T1000 (cell line): ENCODE results near the gene RET.

Source experiments
- DNase-seq: peaks from one replicate; lab custom pipeline; 2025; ENCODE audit warnings: mixed read lengths; lab: John Stamatoyannopoulos, UW

Gene RET

DNA sequence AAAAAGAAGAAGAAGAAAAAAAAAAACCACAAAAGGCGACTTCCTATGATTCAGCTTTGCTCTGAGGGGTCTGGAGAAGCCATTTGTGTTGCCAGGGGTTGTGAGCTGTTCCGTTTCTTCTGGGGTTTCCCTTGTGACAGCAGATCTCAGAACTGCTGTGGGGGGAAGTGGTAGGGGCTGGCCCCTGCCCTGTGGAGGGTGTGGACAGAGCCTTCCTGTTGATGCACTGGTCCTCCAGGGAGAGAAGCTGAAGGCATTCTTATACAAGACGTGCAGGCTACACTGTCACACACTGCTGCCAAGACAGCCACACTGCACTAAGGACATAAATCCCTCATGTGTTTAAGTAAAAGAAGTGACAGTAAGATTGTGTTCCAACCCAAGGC is 44.1 kb downstream of the RET start:
- DNase-seq = no peak

GRCh38 chr10:43121444-43121843 is 44.6 kb downstream of the RET start:
- DNase-seq = no peak

- DNase-seq = no peak
These were observed 45.2 kb downstream of the RET start for GRCh38 chr10:43122096-43122495.

DNA sequence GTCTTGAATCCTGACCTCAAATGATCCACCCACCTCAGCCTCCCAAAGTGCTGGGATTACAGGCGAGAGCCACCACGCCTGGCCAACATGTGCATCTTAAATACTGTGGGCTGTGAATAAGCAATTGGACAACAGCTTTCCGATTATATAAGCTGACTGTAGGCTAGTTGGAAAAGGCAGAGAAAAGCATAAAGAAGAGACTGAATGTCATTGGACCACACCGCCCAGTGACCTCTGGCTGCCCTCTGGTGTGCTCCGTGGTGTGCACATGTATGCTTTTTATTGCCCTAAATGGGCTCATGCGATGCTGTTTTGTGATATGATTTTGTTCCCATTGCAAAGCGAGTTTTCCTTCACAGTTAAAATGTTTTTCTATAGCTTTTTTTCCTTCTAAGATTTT is 46.0 kb downstream of the RET start:
- DNase-seq = no peak

DNA sequence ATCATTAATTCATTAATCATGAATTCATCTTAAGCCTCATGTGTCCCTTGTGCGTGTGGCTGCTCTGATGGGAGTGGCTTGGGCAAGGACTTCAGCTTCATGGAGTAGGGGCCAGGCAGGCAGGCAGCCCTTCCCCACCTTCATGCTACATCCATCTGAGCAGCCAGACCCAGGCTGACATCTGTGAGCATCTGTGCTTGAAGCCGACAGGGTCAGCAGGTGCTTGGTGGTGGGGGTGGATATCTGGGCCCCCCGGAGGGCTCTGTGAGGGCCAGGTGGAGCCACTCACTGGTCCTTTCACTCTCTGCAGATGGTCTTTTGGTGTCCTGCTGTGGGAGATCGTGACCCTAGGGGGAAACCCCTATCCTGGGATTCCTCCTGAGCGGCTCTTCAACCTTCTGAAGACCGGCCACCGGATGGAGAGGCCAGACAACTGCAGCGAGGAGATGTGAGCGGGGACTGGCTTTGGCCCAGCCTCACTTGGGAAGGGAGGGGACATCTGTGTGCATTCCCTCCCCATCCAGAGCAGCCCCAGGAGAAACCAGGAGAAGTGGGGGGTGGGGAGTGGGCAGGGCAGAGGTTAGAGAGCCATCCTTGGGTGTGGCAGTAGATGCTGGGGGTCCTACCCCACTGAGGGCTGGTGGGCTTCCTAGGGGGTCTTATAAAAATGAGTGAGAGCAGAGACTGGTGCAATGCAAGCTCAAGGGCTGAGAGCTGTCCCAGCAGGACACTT is 46.7 kb downstream of the RET start:
- no peak for DNase-seq

- no peak for DNase-seq
These were observed 47.2 kb downstream of the RET start for GRCh38 chr10:43124094-43124521.

DNA sequence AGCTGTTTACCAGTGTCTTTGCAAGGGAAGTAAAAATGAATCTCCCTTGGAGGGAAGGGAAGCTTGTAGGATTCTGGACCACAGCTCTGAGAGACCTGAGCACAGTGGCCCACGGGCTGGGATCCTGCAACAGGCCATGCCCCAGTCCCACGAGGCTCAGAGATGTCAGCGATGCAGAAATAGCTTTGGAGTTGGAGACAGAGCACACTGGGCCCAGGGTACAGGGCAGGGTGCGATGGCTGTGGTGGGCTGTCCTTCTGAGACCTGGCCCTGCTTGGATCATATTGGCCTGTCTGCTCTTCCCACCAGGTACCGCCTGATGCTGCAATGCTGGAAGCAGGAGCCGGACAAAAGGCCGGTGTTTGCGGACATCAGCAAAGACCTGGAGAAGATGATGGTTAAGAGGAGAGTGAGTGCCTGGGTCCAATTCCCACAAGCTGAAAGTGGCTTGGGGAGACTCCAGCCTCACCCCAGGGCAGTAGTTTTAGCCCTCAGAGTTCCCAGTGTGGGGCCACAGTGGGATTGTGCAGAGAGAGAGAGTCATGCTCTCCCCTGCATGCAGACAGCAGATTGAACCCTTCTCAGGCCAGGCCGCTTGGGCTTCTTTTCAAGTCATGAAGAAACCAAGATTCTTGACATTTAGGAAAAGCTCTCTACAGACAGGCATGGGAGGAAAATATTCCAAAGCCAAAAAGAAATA is 47.9 kb downstream of the RET start:
- DNase-seq = no peak

GRCh38 chr10:43125274-43125845 is 48.5 kb downstream of the RET start:
- DNase-seq = no peak

GRCh38 chr10:43125881-43126731 is 49.2 kb downstream of the RET start:
- DNase-seq = no peak

- DNase-seq = no peak
These were observed 50.0 kb downstream of the RET start for GRCh38 chr10:43126759-43127424.

GRCh38 chr10:43127442-43127841 is 50.6 kb downstream of the RET start:
- no peak for DNase-seq

DNA sequence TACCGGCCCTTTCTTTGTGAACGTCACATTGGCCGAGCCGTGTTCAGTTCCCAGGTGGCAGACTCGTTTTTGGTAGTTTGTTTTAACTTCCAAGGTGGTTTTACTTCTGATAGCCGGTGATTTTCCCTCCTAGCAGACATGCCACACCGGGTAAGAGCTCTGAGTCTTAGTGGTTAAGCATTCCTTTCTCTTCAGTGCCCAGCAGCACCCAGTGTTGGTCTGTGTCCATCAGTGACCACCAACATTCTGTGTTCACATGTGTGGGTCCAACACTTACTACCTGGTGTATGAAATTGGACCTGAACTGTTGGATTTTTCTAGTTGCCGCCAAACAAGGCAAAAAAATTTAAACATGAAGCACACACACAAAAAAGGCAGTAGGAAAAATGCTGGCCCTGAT is 51.5 kb downstream of the RET start:
- no peak for DNase-seq

- DNase-seq = peak; percentile 18
These were observed 52.3 kb downstream of the RET start for GRCh38 chr10:43128958-43129706.

DNA sequence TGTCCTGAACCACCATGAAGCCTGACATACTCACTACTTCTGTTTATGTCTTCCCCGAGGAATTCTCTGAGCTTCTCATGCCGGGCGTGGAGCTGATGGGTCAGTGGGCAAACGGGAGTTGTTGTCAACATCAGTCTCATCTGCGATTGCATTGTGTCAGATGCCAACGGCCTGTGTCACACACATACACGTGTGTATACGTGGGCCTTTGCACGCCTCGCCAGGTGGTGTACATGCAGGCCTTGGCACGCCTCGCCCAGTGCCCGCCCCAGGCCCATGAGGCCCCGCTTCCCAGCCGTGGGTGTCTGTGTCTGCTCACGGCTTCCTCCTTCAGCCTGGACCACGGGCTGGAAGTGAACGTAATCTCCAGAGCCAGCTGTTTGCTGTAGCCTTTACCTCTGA is 53.9 kb downstream of the RET start:
- no peak for DNase-seq

DNA sequence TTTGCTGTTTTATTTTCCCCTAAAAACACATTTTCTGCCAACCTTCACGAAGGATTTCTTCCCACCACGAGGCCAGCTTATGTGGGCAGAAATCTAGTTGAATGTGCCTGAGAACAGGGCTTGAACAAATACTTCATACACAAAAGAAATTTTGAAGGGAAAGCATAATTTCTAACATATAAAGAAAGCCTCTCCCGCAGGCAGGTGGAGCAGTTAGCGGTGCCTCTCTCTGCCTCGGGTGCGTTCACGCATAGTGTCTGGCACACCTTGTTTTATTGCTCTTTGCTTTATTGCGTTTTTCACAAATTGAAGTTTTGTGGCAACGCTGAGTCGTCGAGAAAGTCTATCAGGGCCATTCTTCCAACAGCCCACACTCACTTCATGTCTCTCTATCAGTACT is 54.4 kb downstream of the RET start:
- DNase-seq = no peak

- DNase-seq = no peak
These were observed 55.0 kb downstream of the RET start for GRCh38 chr10:43131906-43132305.

DNA sequence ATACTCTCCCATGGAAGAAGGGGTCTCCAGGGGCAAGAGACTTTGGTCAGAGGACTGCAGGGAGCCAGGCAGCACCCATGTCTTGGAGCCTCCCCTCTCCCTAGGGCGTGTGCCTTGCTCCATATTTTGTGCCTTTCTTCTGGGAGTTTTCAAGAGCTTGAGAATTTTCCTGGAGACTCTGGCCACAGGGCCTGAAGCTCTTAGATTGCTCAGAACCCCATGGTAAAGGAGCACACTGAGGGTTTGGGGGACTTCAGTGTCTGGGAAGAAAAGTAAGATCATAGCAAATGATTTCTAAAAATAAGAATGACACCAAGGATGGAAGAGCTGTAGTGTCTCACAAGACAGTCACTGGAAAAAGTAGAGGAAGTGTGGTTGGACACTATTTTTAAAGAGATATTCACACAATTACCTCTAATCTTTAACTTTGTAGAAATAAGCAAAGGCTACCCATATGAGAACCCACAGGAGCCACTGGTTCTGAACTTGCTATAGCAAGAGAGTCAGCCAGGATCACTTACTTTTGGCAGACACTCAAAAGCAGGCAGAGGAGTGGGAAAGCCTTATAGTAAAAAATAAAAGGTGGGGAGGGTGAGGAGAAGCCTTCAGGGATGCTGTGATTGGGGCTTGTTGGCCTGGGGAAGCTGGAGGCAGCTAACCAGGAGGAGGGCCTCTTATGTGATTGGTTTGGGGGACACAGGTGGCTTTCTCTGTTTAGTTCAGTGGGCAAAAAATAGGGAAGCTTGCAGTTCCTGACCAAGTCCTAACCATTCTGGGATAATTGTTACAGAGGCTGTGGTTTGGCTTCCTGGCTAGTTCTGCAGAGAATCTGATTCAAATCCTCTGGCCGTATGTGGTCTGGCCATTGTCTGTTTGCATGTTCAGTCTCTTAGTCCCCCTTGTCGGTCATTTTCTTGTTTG is 56.3 kb downstream of the RET start:
- no peak for DNase-seq

DNA sequence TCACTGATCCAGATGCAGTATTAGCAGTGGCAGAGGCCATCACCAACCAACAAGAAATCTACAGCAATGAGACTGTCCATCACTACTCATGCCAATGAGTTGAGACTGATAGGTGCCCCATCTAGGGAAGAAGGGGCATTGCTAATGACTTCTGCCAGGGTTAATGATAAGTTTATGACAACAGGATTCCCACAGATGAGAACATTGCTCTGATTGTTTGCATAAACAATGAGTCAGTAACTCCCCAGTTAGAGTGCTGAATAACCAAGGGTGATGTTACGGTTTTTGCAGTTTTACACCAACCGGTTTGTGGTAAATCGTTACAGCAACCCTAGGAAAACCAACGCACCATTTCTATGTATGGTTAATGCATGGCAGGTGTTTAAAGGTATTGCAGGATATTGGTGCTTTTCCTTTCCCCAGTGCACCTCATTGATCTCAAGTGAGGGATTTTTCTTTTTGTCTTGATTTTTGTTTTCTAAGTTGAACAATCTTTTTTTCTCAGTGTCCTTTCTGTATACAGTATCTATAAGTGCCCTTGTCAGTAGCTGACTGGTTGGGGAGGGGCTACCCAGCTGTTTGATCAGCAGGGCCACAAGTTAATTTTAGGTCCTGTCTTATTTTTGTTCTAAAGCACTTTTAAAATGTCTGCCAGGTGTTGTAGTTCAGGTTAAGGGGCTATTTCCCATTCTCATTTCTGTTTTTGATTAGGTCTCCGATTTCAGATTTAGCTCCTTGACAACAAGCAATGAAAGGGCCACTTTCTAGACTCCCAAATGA is 57.4 kb downstream of the RET start:
- DNase-seq = no peak

DNA sequence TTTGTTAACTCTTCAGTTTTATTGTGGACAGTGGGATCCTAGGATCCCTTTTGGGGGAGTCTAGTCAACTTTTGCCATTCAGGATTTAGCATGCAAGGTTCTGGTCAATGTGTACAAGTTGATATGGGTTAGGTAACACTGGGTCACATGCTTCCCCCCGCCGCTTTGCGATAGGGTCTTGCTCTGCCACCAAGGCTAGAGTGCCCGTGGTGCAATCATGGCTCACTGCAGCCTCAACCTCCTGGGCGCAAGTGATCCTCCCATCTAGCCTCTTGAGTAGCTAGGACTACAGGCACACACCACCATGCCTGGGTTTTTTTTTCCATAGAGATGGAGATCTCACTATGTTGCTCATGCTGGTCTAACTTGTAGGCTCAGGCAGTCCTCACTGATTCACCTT is 58.2 kb downstream of the RET start:
- DNase-seq = no peak
